Gastroesophageal sphincter (tissue), 4 donors: ENCODE measurements around the gene PPP1R14B. TPM values are rescaled to one million over a fixed set of nuclear protein-coding genes. Genes with fewer than 3 reads are reported as not detected.

ENCODE experiments used
- ATAC-seq: fragments of 150-250 bp; one replicate; pipeline ENCODE4 v1.9.1; 2016; ENCODE audit warnings: mild to moderate bottlenecking, moderate library complexity
- H3K27ac ChIP-seq, 4 donors: fragments of 200-600 bp; sonication (generic) in 3 of 4; 1 replicate in 3 of 4; 2 replicates in 1 of 4; pipeline ENCODE4 v1.5.1; 2016 to 2019
- H3K27me3 ChIP-seq: fragments of 200-600 bp; sonication (generic); one replicate; pipeline ENCODE4 v1.5.1; 2019
- H3K36me3 ChIP-seq, 2 donors: fragments of 200-600 bp; sonication (generic); one replicate each; pipeline ENCODE4 v1.5.1; 2019; ENCODE audit warnings: control low read depth in 1 of 2
- H3K4me1 ChIP-seq, 3 donors: fragments of 200-600 bp; sonication (generic); 1 replicate in 2 of 3; 2 replicates in 1 of 3; pipeline ENCODE4 v1.5.1; 2016 to 2019; ENCODE audit warnings: control low read depth in 2 of 3
- H3K4me3 ChIP-seq, 2 donors: fragments of 200-600 bp; sonication (generic); one replicate each; pipeline ENCODE4 v1.5.1; 2019; ENCODE audit warnings: mild to moderate bottlenecking in 1 of 2, moderate library complexity in 1 of 2
- H3K9me3 ChIP-seq, 3 donors: fragments of 200-600 bp; sonication (generic); one replicate each; pipeline ENCODE4 v1.5.1; 2017 to 2019; ENCODE audit warnings: control low read depth in 2 of 3
- EP300 ChIP-seq: sonication (generic); formaldehyde crosslinking; IDR thresholded peaks from one replicate; pipeline ENCODE4 v1.6.1; 2017; ENCODE audit warnings: antibody characterized with exemption, mild to moderate bottlenecking
- POLR2A ChIP-seq, 2 donors: fragments of 450-650 bp; IDR thresholded peaks; one replicate each; pipeline ENCODE4 v1.6.1; 2017; ENCODE audit warnings: antibody characterized with exemption in 2 of 2, mild to moderate bottlenecking in 2 of 2, moderate library complexity in 1 of 2
- POLR2AphosphoS5 ChIP-seq: sonication (generic); formaldehyde crosslinking; IDR thresholded peaks from one replicate; pipeline ENCODE4 v1.6.1; 2017; ENCODE audit warnings: antibody characterized with exemption
- WGBS, 2 donors: methylation state at CpG; one replicate each; pipeline ENCODE4 v1.1.5; 2018; ENCODE audit warnings: low coverage in 1 of 2; 5-methylcytosine and 5-hydroxymethylcytosine counted together
- total RNA-seq, 4 donors: library from RNA; depleted of rRNA; stranded (reverse); fragments of >200 nt; gene quantifications; one replicate each; pipeline ENCODE4 v1.1.0, GENCODE V29; 2016
- TF ChIP-seq, protein P1 (sequence below), 4 experiments: fragments of 200-600 bp in 2 of 4; fragments of 450-650 bp in 2 of 4; sonication (generic) in 1 of 4; IDR thresholded peaks; one replicate each; pipeline ENCODE4 v1.5.1; 2017 to 2019; ENCODE audit warnings: antibody characterized with exemption in 4 of 4, mild to moderate bottlenecking in 2 of 4, moderate library complexity in 2 of 4

The PPP1R14B gene
- total RNA-seq, 4 donors from 2014 or later = 37.2 to 123 (median 70.9) TPM

DNA sequence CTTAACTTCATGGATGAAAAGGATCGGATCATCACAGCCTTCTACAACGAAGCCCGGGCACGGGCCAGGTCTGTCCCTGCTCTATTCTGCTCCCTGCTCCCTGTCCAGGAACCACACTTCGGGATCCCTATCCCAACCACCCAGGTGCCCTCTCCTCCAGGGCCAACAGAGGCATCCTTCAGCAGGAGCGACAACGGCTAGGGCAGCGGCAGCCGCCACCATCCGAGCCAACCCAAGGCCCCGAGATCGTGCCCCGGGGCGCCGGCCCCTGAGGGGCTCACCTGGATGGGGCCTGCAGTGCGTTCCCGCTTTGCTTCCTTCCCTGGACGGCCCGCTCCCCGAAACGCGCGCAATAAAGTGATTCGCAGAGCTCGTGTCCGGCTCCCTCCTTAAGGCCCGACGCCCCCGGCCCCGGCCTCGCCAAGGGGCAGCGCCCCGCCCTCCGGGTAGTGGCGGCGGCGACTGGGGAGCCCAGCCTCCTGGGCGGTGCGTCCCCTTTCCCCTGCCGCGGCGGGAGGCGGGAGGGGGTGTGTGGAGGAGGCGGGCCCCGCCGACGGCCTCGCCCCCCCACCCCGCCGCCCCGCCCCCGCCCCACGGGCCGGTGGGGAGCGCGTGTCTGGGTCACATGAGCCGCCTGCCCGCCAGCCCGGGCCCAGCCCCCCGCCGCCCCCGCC lies 12.7 kb downstream of the PPP1R14B start, which contains the start of gene VEGFB:
TSS of gene VEGFB (plus strand) at position 672 of the 674 bp plus-strand sequence. CDS start 250 bp downstream, outside the sequence.
- TF ChIP-seq EP300 (no peak), POLR2AphosphoS5 (peak; percentile 40), POLR2A (IDR thresholded peaks at IDR 0.05) (peak; percentile 25 to 43)
- TF ChIP-seq, protein P1, sequence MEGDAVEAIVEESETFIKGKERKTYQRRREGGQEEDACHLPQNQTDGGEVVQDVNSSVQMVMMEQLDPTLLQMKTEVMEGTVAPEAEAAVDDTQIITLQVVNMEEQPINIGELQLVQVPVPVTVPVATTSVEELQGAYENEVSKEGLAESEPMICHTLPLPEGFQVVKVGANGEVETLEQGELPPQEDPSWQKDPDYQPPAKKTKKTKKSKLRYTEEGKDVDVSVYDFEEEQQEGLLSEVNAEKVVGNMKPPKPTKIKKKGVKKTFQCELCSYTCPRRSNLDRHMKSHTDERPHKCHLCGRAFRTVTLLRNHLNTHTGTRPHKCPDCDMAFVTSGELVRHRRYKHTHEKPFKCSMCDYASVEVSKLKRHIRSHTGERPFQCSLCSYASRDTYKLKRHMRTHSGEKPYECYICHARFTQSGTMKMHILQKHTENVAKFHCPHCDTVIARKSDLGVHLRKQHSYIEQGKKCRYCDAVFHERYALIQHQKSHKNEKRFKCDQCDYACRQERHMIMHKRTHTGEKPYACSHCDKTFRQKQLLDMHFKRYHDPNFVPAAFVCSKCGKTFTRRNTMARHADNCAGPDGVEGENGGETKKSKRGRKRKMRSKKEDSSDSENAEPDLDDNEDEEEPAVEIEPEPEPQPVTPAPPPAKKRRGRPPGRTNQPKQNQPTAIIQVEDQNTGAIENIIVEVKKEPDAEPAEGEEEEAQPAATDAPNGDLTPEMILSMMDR (IDR thresholded peaks at IDR 0.05) = no peak
- no peaks in the 10 kb centered on the region for H3K9me3 ChIP-seq
- H3K4me3 ChIP-seq = peak within 1 kb of the TSS; percentile 61 to 65
- no peaks in the 10 kb centered on the region for H3K27me3 ChIP-seq
- H3K27ac ChIP-seq = peak within 1 kb of the TSS; percentile 39 to 96 (median 96)
- peaks cover 3 to 68% (median 26%) of the 10 kb centered on the region in 3 donors for H3K4me1 ChIP-seq
- 3% methylated on average over 5 of the region's 62 CpGs; no CpG with 5 or more reads in 1 of the 2 donors for WGBS, 2 donors
- H3K36me3 ChIP-seq = peaks cover 0 to 34% of the 10 kb centered on the region in 2 donors
- peak; percentile 83 for ATAC-seq

DNA sequence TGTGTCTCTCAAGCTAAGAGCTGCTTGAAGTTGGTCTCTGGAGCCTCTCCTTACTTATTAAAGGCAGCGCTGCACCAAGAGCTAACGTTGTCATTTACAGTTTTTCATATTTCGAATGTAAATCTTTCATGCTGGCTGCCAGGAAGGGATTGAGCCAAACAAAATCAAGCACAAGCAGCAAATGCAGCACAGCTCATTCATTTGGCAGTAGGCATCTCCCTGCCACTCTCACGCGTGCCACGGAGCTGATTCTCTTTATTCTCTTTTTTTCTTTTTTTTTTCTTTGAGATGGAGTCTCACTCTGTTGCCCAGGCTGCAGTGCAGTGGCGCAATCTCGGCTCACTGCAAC lies 13.8 kb downstream of the PPP1R14B start:
- Histone ChIP-seq H3K4me3 (no peak overlapping the region), H3K27me3 (no peaks in the 10 kb centered on the region), H3K27ac (peak overlapping the region in 3 of 4 donors; percentile 95 to 96 (median 96)), H3K4me1 (peaks cover 3 to 80% (median 27%) of the 10 kb centered on the region in 3 donors), H3K36me3 (peaks cover 0 to 23% of the 10 kb centered on the region in 2 donors), H3K9me3 (no peaks in the 10 kb centered on the region)
- WGBS, 2 donors = 77 to 79% methylated on average over 7 to 8 of the region's 8 CpGs
- TF ChIP-seq, protein P1 (IDR thresholded peaks at IDR 0.05) = no peak
- TF ChIP-seq POLR2A (IDR thresholded peaks at IDR 0.05) (no peak), EP300 (no peak), POLR2AphosphoS5 (no peak)
- no peak for ATAC-seq

DNA sequence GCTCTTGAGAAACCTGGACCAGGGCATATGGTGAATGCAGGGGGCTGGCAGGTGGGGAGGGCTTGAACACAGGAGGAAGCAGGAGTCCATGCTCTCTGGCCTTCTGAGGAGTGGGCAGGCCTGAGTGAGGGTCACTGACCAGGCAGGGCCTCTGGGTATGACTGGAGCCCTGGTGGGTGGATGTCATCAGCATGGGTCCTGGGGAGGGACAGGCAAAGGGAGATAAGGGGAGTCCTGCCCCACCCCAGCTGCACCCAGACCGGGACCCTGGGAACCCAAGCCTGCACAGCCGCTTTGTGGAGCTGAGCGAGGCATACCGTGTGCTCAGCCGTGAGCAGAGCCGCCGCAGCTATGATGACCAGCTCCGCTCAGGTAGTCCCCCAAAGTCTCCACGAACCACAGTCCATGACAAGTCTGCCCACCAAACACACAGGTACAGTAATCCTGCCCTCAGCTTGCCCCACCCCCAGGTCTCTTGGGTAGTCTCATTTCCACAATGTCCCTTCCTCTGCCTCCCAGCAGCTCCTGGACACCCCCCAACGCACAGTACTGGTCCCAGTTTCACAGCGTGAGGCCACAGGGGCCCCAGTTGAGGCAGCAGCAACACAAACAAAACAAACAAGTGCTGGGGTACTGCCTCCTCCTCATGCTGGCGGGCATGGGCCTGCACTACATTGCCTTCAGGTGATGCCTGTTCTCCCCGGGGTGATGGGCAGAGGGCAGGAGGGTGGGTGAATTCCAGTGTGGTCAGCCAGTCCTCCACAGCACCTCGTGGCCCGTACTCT lies 14.4 kb downstream of the PPP1R14B start:
- peaks cover 3 to 84% (median 33%) of the 10 kb centered on the region in 3 donors for H3K4me1 ChIP-seq
- no peak for ATAC-seq
- H3K27me3 ChIP-seq = no peaks in the 10 kb centered on the region
- TF ChIP-seq, protein P1 (IDR thresholded peaks at IDR 0.05) = no peak
- H3K27ac ChIP-seq = peak overlapping the region in 3 of 4 donors; percentile 37 to 96 (median 95)
- peaks cover 0 to 17% of the 10 kb centered on the region in 2 donors for H3K36me3 ChIP-seq
- WGBS, 2 donors = 88% methylated on average over 4 of the region's 15 CpGs; no CpG with 5 or more reads in 1 of the 2 donors
- H3K9me3 ChIP-seq = no peaks in the 10 kb centered on the region
- H3K4me3 ChIP-seq = no peak overlapping the region

DNA sequence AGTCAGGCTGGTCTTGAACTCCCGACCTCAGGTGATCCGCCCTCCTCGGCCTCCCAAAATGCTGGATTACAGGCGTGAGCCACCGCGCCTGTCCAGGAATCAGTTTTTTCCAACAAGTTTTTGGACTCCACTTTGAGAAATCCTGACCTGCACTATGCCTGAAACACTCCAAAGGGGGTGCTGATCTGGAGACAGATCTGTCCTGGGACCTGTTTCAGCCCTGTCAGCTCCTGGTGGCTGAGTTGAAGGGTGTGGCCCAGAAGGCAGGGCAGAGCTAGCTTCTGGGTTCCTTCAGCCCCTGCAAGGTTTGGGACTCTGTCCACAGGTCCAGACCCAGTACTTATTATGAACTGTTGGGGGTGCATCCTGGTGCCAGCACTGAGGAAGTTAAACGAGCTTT lies 15.2 kb downstream of the PPP1R14B start:
- Histone ChIP-seq H3K27ac (peak overlapping the region in 3 of 4 donors; percentile 37 to 96 (median 95)), H3K4me3 (no peak overlapping the region), H3K27me3 (no peaks in the 10 kb centered on the region), H3K9me3 (no peaks in the 10 kb centered on the region), H3K4me1 (peaks cover 3 to 89% (median 40%) of the 10 kb centered on the region in 3 donors), H3K36me3 (peaks cover 0 to 9% of the 10 kb centered on the region in 2 donors)
- TF ChIP-seq POLR2A (IDR thresholded peaks at IDR 0.05) = no peak
- TF ChIP-seq, protein P1 (IDR thresholded peaks at IDR 0.05) = no peak
- TF ChIP-seq POLR2AphosphoS5 = no peak
- no CpG with 5 or more reads among the region's 7 CpGs for WGBS, 2 donors
- ATAC-seq = no peak
